ENCODE results near the gene TAX1BP1.

TAX1BP1 gene

DNA sequence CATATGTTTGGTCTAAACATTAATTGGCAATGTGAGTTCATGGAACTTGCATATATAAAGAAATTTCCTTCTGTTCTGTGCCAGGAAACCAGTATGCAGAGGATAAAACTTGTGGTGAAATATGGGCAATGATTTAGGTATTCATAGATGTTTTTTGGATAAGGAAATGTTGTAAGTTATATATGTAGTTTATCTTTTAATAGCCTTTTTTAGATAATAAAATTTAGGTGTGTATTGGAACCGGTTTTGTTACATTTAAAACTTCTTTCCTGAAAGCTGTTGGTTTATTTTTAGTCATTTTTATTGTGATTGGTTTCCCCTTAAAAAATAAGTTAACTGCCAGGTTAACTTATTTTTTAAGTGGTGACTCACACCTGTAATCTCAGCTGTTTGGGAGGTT lies 22.1 kb downstream of the TAX1BP1 start:
- no peaks in the 10 kb centered on the region for H3K36me3 ChIP-seq (ENCODE audit: control insufficient read depth, insufficient read depth, low read length)
- no peaks in the 10 kb centered on the region for H3K4me1 ChIP-seq (ENCODE audit: control insufficient read depth, insufficient read depth, low read length)
- H3K9me3 ChIP-seq (ENCODE audit: control insufficient read depth, low read length): no peaks in the 10 kb centered on the region
- no peak overlapping the region for H3K9ac ChIP-seq (ENCODE audit: low read length)
- no peak overlapping the region for H3K4me3 ChIP-seq (ENCODE audit: low read length)
- no peaks in the 10 kb centered on the region for H3K27me3 ChIP-seq (ENCODE audit: control insufficient read depth, insufficient read depth, low read length)

DNA sequence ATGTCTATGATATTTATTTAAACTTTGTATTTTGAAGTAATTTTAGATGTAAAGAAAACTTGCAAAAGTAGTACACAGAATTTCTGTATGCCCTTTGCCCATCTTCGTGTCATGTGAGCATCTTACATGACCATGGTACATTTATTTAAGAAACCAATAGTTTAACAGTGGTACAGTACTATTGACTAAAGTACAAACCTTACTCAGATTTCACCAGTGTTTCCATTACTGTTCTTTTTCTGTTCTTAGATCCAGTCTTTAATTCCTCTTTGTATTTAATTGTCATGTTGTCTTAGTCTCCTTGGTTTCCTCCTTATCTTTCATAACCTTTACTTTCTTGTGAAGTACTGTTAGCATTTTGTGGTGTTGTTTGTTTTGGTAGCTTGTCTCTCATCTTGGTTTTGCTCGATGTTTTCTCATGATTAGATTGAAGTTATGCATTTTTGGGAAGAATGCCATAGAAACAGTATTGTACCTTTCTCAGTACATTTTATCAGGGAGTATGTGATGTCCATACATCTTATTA lies 24.1 kb downstream of the TAX1BP1 start:
- Histone ChIP-seq H3K27me3 (ENCODE audit: control insufficient read depth, insufficient read depth, low read length) (no peaks in the 10 kb centered on the region), H3K4me3 (ENCODE audit: low read length) (no peak overlapping the region), H3K9ac (ENCODE audit: low read length) (no peak overlapping the region), H3K9me3 (ENCODE audit: control insufficient read depth, low read length) (no peaks in the 10 kb centered on the region), H3K4me1 (ENCODE audit: control insufficient read depth, insufficient read depth, low read length) (no peaks in the 10 kb centered on the region), H3K36me3 (ENCODE audit: control insufficient read depth, insufficient read depth, low read length) (no peaks in the 10 kb centered on the region)

DNA sequence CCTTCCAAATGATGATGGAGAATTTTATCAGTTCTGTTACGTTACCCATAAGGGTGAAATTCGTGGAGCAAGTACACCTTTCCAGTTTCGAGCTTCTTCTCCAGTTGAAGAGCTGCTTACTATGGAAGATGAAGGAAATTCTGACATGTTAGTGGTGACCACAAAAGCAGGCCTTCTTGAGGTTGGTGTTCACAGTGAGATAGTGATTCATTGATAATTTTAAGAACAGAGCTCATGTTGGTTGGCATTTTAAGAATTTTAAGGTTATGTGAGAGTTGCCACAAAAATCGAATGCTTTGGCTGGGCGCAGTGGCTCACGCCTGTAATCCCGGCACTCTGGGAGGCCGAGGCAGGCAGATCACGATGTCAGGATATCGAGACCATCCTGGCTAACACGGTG lies 25.9 kb downstream of the TAX1BP1 start:
- Histone ChIP-seq H3K9me3 (ENCODE audit: control insufficient read depth, low read length) (no peaks in the 10 kb centered on the region), H3K27me3 (ENCODE audit: control insufficient read depth, insufficient read depth, low read length) (no peaks in the 10 kb centered on the region)

GRCh38 chr7:27767374-27767773 lies 27.4 kb downstream of the TAX1BP1 start:
- Histone ChIP-seq H3K9me3 (ENCODE audit: control insufficient read depth, low read length) (no peaks in the 10 kb centered on the region), H3K4me3 (ENCODE audit: low read length) (no peak overlapping the region), H3K36me3 (ENCODE audit: control insufficient read depth, insufficient read depth, low read length) (no peaks in the 10 kb centered on the region), H3K27me3 (ENCODE audit: control insufficient read depth, insufficient read depth, low read length) (no peaks in the 10 kb centered on the region), H3K4me1 (ENCODE audit: control insufficient read depth, insufficient read depth, low read length) (no peaks in the 10 kb centered on the region), H3K9ac (ENCODE audit: low read length) (no peak overlapping the region)

More for the DNA sequence above, 25.9 kb downstream of the TAX1BP1 start:
- H3K9ac ChIP-seq (ENCODE audit: low read length): no peak overlapping the region
- no peaks in the 10 kb centered on the region for H3K36me3 ChIP-seq (ENCODE audit: control insufficient read depth, insufficient read depth, low read length)
- H3K4me1 ChIP-seq (ENCODE audit: control insufficient read depth, insufficient read depth, low read length): no peaks in the 10 kb centered on the region
- H3K4me3 ChIP-seq (ENCODE audit: low read length): no peak overlapping the region

DNA sequence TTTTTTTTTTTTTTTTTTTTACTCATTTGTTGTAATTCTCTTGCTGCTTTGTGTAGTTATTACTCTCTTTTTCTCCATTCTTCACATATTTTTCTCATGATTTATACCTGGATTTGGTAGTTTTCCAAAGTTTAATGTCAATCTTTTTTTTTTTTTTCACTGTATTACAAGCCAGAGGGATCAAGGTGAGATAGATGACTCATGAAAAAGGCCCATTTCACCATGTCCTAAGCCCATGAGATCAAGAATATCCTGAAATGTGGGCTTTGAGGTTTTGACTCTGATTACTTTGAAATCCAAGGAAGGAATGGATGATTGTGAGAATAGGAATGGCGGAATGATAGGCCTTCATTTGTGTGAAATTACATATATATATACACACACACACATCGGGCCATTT lies 31.1 kb downstream of the TAX1BP1 start:
- Histone ChIP-seq H3K27me3 (ENCODE audit: control insufficient read depth, insufficient read depth, low read length) (no peaks in the 10 kb centered on the region), H3K4me3 (ENCODE audit: low read length) (no peak overlapping the region), H3K9ac (ENCODE audit: low read length) (no peak overlapping the region), H3K9me3 (ENCODE audit: control insufficient read depth, low read length) (no peaks in the 10 kb centered on the region), H3K4me1 (ENCODE audit: control insufficient read depth, insufficient read depth, low read length) (no peaks in the 10 kb centered on the region), H3K36me3 (ENCODE audit: control insufficient read depth, insufficient read depth, low read length) (no peaks in the 10 kb centered on the region)

DNA sequence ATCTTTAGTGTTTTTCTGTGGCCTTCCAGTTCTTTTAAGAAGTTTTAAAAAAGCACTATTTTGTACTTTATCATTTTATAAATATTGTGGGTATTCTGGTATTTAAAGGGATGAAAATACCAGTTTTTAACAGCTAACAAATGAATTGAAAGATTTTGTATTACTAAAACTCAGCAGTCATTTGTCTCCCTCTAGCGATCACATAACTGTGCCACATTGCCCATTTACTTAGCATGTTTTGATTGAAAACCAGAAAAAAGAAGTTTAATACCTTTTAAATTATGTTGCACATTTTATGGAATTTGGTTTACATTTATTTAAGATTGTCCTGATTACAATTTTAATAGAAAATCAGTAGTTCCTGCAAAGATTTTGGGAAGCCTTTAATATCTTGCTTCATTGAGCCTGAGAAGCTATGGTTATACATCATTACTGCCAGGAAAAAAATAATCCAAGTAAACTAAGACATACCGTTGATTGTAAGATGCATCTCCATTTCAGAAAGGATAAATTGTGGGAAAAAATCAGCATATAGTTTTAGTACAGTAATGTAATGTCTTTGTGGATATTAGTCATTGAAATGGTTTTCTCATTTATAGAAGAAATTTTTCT lies 34.9 kb downstream of the TAX1BP1 start:
- no peaks in the 10 kb centered on the region for H3K9me3 ChIP-seq (ENCODE audit: control insufficient read depth, low read length)
- H3K36me3 ChIP-seq (ENCODE audit: control insufficient read depth, insufficient read depth, low read length): no peaks in the 10 kb centered on the region
- H3K4me3 ChIP-seq (ENCODE audit: low read length): no peak overlapping the region
- H3K9ac ChIP-seq (ENCODE audit: low read length): no peak overlapping the region
- H3K27me3 ChIP-seq (ENCODE audit: control insufficient read depth, insufficient read depth, low read length): no peaks in the 10 kb centered on the region
- H3K4me1 ChIP-seq (ENCODE audit: control insufficient read depth, insufficient read depth, low read length): no peaks in the 10 kb centered on the region

GRCh38 chr7:27775782-27776181 lies 35.8 kb downstream of the TAX1BP1 start:
- Histone ChIP-seq H3K9me3 (ENCODE audit: control insufficient read depth, low read length) (no peaks in the 10 kb centered on the region), H3K9ac (ENCODE audit: low read length) (no peak overlapping the region), H3K4me1 (ENCODE audit: control insufficient read depth, insufficient read depth, low read length) (no peaks in the 10 kb centered on the region), H3K36me3 (ENCODE audit: control insufficient read depth, insufficient read depth, low read length) (no peaks in the 10 kb centered on the region), H3K27me3 (ENCODE audit: control insufficient read depth, insufficient read depth, low read length) (no peaks in the 10 kb centered on the region), H3K4me3 (ENCODE audit: low read length) (no peak overlapping the region)

DNA sequence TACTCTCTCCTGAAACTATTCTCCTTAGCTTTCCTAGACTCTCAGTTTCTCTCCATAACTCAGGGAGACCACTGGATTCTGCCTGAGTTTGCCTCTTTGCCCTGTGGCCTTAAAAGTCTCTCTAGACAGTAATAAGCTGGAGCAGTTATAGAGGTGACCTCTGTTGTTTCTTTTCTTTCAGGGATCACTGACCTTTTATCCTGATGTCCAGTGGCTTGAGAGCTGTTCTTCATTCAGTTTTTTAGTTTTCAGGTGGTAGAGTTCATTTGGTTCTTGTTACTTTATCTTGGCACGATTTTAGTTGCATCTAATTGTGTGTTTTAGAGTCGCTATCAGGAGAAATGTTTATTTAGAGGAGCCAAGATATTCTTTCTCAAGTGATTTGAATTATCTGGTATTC lies 37.7 kb downstream of the TAX1BP1 start:
- Histone ChIP-seq H3K27me3 (ENCODE audit: control insufficient read depth, insufficient read depth, low read length) (no peaks in the 10 kb centered on the region), H3K9ac (ENCODE audit: low read length) (no peak overlapping the region), H3K36me3 (ENCODE audit: control insufficient read depth, insufficient read depth, low read length) (no peaks in the 10 kb centered on the region), H3K9me3 (ENCODE audit: control insufficient read depth, low read length) (no peaks in the 10 kb centered on the region), H3K4me1 (ENCODE audit: control insufficient read depth, insufficient read depth, low read length) (peaks cover 4% of the 10 kb centered on the region), H3K4me3 (ENCODE audit: low read length) (no peak overlapping the region)

- H3K9ac ChIP-seq (ENCODE audit: low read length): no peak overlapping the region
- H3K4me3 ChIP-seq (ENCODE audit: low read length): no peak overlapping the region
- H3K27me3 ChIP-seq (ENCODE audit: control insufficient read depth, insufficient read depth, low read length): no peaks in the 10 kb centered on the region
- H3K36me3 ChIP-seq (ENCODE audit: control insufficient read depth, insufficient read depth, low read length): no peaks in the 10 kb centered on the region
- H3K4me1 ChIP-seq (ENCODE audit: control insufficient read depth, insufficient read depth, low read length): peaks cover 4% of the 10 kb centered on the region
- H3K9me3 ChIP-seq (ENCODE audit: control insufficient read depth, low read length): no peaks in the 10 kb centered on the region
Observed at GRCh38 chr7:27779873-27780272, 39.9 kb downstream of the TAX1BP1 start.

- Histone ChIP-seq H3K36me3 (ENCODE audit: control insufficient read depth, insufficient read depth, low read length) (peaks cover 4% of the 10 kb centered on the region), H3K9ac (ENCODE audit: low read length) (no peak overlapping the region), H3K4me1 (ENCODE audit: control insufficient read depth, insufficient read depth, low read length) (peaks cover 4% of the 10 kb centered on the region), H3K4me3 (ENCODE audit: low read length) (no peak overlapping the region), H3K27me3 (ENCODE audit: control insufficient read depth, insufficient read depth, low read length) (no peaks in the 10 kb centered on the region), H3K9me3 (ENCODE audit: control insufficient read depth, low read length) (no peaks in the 10 kb centered on the region)
Observed at GRCh38 chr7:27781188-27781587, 41.2 kb downstream of the TAX1BP1 start.

- no peak overlapping the region for H3K4me3 ChIP-seq (ENCODE audit: low read length)
Observed at GRCh38 chr7:27782849-27783248, 42.9 kb downstream of the TAX1BP1 start.

DNA sequence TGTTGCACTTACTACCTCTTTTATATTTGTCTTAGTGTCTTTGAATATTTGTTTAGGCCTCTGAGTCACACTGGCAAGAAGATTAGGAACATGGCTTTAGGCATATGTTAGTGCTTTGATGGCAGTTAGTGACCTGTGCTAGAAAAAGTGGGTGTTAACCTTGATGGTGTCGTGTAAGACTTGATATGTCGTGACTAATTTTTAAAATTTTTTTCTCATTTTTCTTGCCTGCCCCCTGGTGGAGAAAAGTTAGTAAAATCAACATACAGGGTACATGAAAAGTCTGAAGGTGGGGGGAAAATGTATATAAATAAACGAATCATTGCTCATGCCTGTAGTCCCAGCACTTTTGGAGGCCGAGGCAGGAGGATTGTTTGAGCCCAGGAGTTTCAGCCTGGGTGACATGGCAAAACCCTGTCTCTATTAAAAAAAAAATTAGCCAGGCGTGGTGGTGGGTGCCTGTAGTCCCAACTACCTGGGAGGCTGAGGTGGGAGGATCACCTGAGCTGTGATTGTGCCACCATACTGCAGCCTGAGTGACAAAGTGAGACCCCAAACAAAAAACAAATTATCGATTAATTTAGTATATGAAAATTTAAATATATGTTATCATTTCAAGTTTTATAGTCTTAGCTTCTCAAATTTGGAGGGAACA lies 44.6 kb downstream of the TAX1BP1 start:
- H3K9ac ChIP-seq (ENCODE audit: low read length): no peak overlapping the region
- no peaks in the 10 kb centered on the region for H3K27me3 ChIP-seq (ENCODE audit: control insufficient read depth, insufficient read depth, low read length)
- H3K4me1 ChIP-seq (ENCODE audit: control insufficient read depth, insufficient read depth, low read length): peaks cover 4% of the 10 kb centered on the region
- H3K9me3 ChIP-seq (ENCODE audit: control insufficient read depth, low read length): no peaks in the 10 kb centered on the region
- no peak overlapping the region for H3K4me3 ChIP-seq (ENCODE audit: low read length)
- peaks cover 4% of the 10 kb centered on the region for H3K36me3 ChIP-seq (ENCODE audit: control insufficient read depth, insufficient read depth, low read length)

More at GRCh38 chr7:27782849-27783248, 42.9 kb downstream of the TAX1BP1 start:
- peaks cover 4% of the 10 kb centered on the region for H3K36me3 ChIP-seq (ENCODE audit: control insufficient read depth, insufficient read depth, low read length)
- no peaks in the 10 kb centered on the region for H3K9me3 ChIP-seq (ENCODE audit: control insufficient read depth, low read length)
- H3K27me3 ChIP-seq (ENCODE audit: control insufficient read depth, insufficient read depth, low read length): no peaks in the 10 kb centered on the region
- peaks cover 4% of the 10 kb centered on the region for H3K4me1 ChIP-seq (ENCODE audit: control insufficient read depth, insufficient read depth, low read length)
- H3K9ac ChIP-seq (ENCODE audit: low read length): no peak overlapping the region

Measured in mucosa of stomach (tissue), 1 donor.